ENCODE measurements around the gene DHX9.

Gene DHX9

GRCh38 chr1:182839209-182840066, at the start of gene DHX9:
Gene DHX9, plus strand, starts transcription at chr1:182839347. Its CDS starts 3,220 bp downstream, at chr1:182842567.
- DNase-seq (ENCODE audit: low read depth in 2 of 2), result peak; percentile 91 to 95

DNA sequence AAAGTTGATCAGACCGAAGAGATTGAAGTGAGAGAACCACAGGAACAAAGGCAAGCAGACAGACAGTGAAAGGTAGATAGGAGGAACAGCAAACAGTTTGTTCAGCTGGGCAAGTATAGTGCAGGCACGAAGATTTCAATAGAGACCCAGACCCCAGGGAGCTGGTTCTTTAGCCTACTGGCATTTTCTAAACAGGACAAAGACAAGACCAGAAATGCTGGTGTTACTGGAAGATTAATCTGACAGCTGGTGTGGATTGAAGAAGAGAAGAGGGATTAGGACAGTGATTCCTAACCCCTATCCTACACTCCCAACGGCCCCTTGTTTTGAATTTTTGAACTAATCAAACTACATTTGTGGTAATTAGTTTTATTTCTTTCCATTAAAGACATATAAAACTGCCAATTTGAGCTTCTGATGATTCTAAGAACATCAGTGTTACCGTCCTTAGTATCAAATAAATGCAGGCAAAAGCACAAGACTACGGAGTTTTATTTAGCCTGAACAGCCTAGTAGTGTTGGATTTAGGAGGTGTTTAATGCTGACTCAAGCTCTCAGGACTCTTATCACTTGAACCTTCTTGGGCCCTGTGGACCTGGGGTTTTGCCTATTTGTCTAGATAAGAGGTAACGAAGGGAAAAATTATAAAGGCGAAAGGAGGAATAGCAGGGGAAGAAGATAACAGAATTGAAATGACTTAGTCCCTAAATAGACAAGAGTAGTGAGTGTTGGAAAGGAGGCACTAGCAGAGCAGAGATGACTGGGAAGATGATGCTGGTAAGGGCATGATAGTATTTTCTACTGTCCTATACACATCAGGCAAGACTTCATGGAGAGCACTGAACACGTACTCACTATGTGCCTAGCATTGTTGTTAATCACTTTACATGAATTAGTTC, 47.6 kb upstream of the DHX9 start:
- DNase-seq (ENCODE audit: low read depth in 2 of 2), result no peak

DNA sequence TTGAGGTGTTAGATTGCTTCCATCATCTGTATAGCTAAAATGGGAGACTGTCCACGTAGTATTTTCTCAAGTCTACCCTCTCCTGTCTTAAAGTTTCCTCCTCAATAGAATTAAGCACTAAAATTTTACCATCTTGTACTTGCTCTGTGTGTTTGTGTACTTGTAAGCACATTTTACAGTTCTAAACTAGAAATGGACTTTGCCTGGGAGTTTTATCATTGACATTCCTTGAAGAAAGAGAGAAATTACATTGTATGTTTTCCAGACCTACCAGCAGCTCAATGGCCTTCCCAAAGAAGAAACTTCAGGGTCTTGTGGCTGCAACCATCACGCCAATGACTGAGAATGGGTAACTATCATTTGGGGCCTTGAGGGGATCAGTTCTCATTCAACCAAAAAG, 45.1 kb upstream of the DHX9 start:
- no peak for DNase-seq (ENCODE audit: low read depth in 2 of 2)

- DNase-seq (ENCODE audit: low read depth in 2 of 2), result no peak
Observed at GRCh38 chr1:182794676-182795201, 44.4 kb upstream of the DHX9 start.

DNA sequence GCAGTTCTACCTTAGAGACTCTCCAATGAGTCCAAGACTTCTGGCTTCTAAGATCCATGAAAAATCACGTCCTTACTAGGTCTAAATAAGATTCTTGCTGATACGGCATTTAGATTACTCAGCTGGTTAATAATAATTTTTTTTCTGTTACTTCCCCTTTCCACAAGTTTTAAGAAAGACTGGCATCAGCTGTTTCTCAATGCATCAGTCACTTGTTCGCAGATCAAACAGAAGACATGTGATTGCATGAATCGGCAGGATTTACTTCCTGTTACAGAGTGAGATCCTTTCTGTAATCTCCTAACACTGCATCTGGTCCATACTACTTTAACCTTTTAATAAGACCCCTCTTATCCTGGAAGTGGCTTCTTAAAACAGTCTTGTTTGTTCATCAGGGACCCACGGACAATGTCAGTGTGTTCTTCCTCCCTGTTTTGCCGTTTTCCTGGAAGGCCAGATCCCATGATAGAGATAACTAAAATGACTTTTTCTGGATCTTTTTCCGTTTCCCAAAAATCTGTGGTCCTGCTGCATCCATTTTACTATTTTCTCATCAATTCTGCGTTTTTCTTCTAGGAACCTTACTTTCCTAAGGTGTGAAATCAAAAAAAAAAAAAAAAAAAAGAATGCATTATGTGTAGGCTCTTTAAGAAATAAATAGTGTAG, 43.5 kb upstream of the DHX9 start:
- no peak for DNase-seq (ENCODE audit: low read depth in 2 of 2)

- DNase-seq (ENCODE audit: low read depth in 2 of 2), result no peak
Observed at GRCh38 chr1:182802006-182802803, 36.9 kb upstream of the DHX9 start.

DNA sequence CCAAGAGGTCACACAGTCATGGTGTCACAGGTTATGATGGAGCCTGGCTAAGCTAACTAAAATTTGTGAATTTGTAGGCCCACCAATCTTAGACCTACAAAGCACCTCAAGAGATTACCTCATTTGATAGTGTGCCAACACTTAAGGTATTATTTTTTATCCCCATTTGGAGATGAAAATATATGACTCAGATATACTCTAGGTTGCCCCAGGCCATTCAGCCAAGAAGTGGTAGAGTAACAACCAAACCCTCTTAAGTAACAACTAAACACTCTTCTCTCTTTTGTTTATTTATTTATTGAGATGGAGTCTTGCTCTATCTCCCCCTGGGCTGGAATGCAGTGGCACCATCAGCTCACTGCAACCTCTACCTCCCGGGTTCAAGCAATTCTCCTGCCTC, 35.3 kb upstream of the DHX9 start:
- no peak for DNase-seq (ENCODE audit: low read depth in 2 of 2)

DNA sequence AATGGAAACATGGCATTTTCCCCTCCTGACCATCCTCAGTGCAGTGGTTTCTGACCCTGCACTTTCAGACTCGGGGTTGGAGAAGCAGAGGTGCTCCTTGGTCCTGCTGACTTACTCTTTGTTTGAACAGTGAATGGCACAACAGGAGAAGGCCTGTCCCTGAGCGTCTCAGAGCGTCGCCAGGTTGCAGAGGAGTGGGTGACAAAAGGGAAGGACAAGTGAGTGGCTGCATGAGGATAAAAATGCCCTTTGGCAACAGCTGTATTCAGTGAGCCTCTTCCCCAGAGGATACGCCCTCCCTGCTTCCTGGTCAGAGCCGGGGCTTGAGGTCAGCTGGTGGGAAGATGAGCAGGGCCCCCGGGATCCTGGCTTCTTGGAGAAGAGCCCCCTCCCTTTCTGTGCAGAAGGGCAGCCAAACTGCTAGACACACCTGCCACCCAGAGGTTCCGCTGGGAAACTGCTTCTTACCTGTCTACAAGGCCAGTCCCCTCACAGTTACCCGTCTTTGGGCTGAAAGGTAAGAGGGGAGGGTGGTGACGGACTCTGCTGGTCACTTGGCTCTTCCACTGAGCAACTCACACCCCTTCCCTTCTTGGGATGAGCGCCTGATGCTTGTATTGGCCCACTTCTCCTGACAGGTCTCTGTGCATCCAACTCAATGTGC, 33.0 kb upstream of the DHX9 start:
- DNase-seq (ENCODE audit: low read depth in 2 of 2), result no peak

- no peak for DNase-seq (ENCODE audit: low read depth in 2 of 2)
Observed at GRCh38 chr1:182807907-182808306, 31.2 kb upstream of the DHX9 start.

GRCh38 chr1:182809414-182809957, 29.7 kb upstream of the DHX9 start:
- no peak for DNase-seq (ENCODE audit: low read depth in 2 of 2)

DNA sequence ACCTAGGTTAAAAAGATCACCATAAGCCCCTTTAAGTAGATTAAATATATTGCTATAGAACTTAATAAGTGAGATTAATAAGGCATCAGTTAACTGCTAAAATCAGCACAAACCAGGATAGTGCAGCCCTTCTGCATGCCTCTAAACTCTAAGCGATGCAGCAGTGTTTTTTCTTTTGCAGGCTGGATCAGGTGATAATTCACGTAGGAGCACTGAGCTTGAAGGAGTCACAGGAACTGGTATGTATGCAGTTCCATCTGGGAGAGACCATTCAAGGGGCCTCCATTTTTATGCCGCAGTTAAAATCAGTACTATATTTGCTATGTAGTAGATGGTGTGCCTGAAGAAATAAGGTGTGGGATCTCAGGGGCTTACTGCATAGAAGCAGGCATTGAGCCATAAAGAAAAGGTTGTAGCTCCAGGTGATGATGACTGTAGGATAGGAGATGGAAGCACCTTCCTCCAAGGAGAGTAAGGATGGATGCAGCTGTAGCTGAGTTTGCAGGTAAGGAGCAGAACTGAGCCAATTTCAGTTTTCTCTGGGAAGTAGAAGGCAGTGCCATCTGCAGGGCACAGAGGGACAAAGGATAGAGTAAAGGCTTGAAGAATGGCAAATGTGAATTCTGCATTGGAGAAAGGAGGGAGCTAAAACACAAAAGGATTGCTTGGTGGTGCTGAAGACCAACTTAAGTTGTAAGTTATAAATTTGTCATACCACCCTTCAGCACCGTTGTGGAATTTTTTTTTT, 27.0 kb upstream of the DHX9 start:
- no peak for DNase-seq (ENCODE audit: low read depth in 2 of 2)

DNA sequence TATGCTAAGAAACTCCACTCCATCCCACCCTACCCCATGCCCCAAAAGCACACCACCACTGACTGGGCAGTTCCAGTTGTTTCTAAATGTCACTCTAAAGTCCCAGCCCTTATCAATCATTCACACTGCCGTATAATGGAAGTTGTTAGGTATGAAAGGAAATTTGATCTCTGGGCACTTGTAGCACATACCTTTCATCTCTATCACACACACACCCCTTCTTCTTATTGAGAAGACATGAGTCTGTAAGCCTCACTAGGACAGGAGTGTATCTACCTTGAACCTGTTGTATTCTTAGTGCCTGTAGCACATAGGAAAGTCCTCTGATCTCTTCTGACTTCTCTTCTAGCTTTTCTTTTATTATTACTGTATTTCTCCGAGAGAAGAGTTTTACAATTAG, 22.3 kb upstream of the DHX9 start:
- DNase-seq (ENCODE audit: low read depth in 2 of 2), result no peak

GRCh38 chr1:182817802-182818201, 21.3 kb upstream of the DHX9 start:
- DNase-seq (ENCODE audit: low read depth in 2 of 2), result no peak

DNA sequence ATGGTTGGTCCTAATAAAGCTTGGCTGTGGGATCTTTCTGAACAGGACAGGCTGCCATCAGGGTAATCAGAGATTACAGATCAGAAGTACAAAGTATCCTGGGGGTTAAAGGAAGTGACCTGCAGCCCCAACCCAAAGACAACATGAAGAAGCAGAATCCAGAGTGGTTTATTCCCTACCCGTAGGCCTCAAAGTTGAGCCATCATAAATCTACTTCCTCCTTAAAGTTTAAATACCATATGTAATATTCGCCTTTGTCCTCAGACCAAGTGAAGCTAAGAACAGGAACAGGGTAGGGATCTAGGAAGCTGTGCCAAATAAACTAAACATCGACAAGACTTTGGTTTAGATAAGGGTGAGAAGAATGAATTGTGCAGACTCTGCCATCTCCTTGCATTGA, 15.9 kb upstream of the DHX9 start:
- DNase-seq (ENCODE audit: low read depth in 2 of 2), result no peak

DNA sequence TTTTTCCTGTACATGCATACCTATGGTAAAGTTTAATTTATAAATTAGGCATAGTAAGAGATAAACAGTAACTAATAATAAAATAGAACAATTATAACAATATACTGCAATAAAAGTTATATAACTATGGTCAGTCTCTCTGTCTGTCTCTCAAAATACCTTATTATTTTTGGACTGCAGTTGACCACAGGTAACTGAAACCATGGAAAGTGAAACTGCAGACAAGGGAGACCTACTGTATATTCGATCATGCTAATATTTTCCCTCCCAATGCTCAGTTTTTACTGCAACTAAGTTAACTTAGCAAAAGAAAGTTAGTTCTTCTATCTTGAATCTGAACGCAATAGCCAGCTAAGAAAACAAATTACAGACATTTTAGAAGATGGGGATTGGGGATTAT, 12.3 kb upstream of the DHX9 start:
- no peak for DNase-seq (ENCODE audit: low read depth in 2 of 2)

- DNase-seq (ENCODE audit: low read depth in 2 of 2), result no peak
Observed at GRCh38 chr1:182829285-182829932, 9.7 kb upstream of the DHX9 start.

GRCh38 chr1:182833271-182833670, 5.9 kb upstream of the DHX9 start:
- DNase-seq (ENCODE audit: low read depth in 2 of 2), result no peak

- DNase-seq (ENCODE audit: low read depth in 2 of 2), result no peak
Observed at GRCh38 chr1:182834326-182834725, 4.8 kb upstream of the DHX9 start.

- DNase-seq (ENCODE audit: low read depth in 2 of 2), result no peak
Observed at GRCh38 chr1:182835806-182836205, 3.3 kb upstream of the DHX9 start.

All from activated CD4-positive, alpha-beta T cell treated with anti-CD3 and anti-CD28 coated beads for 24 hours (primary cell).